ENCODE measurements around the gene RHBDD1.

RHBDD1 gene

GRCh38 chr2:226796012-226796839 lies 39.6 kb upstream of the RHBDD1 start:
- peaks cover 16% of the 10 kb centered on the region; the same call in 1 of the 2 replicates for H3F3A ChIP-seq (ENCODE audit: control insufficient read depth, insufficient read depth)
- peaks cover 79% of the 10 kb centered on the region for H3K79me2 ChIP-seq (ENCODE audit: control insufficient read depth, low read length)
- H3K27me3 ChIP-seq (ENCODE audit: control insufficient read depth, low read length): no peaks in the 10 kb centered on the region
- H3K4me2 ChIP-seq (ENCODE audit: low read length): peak overlapping the region; percentile 89; the same call in 1 of the 2 replicates
- H3K9me3 ChIP-seq (ENCODE audit: control insufficient read depth, insufficient read depth, low read length): no peaks in the 10 kb centered on the region
- 0 out of 2 replicates have a peak, but pooled peaks cover 4% of the 10 kb centered on the region for H4K20me1 ChIP-seq (ENCODE audit: control insufficient read depth, insufficient read depth, low read depth, low read length)
- H3K4me1 ChIP-seq (ENCODE audit: control insufficient read depth, low read length): peaks cover 66% of the 10 kb centered on the region
- no peaks in the 10 kb centered on the region for H3K9me2 ChIP-seq (replicated peaks; ENCODE audit: control insufficient read depth, low read length)
- H3K36me3 ChIP-seq (ENCODE audit: control insufficient read depth, low read length): peaks cover 51% of the 10 kb centered on the region
- H3K4me3 ChIP-seq (ENCODE audit: low read length): no peak overlapping the region
- H3K27ac ChIP-seq (ENCODE audit: low read depth, low read length): no peak overlapping the region
- TF ChIP-seq CTCF (IDR thresholded peaks at IDR 0.05; ENCODE audit: low read depth, low read length, poor library complexity, severe bottlenecking): no peak
- TF ChIP-seq EZH2phosphoT487 (IDR thresholded peaks at IDR 0.05; ENCODE audit: borderline replicate concordance, low read length): no peak

GRCh38 chr2:226796840-226797288 lies 39.0 kb upstream of the RHBDD1 start:
- H3K9me2 ChIP-seq (replicated peaks; ENCODE audit: control insufficient read depth, low read length): no peaks in the 10 kb centered on the region
- 0 out of 2 replicates have a peak, but pooled peaks cover 4% of the 10 kb centered on the region for H4K20me1 ChIP-seq (ENCODE audit: control insufficient read depth, insufficient read depth, low read depth, low read length)
- peaks cover 69% of the 10 kb centered on the region for H3K4me1 ChIP-seq (ENCODE audit: control insufficient read depth, low read length)
- no peak for TF ChIP-seq EZH2phosphoT487 (IDR thresholded peaks at IDR 0.05; ENCODE audit: borderline replicate concordance, low read length)
- peak; percentile 58 for TF ChIP-seq CTCF (IDR thresholded peaks at IDR 0.05; ENCODE audit: low read depth, low read length, poor library complexity, severe bottlenecking)
- no peak overlapping the region for H3K4me3 ChIP-seq (ENCODE audit: low read length)
- peak overlapping the region; percentile 92; the same call in 1 of the 2 replicates for H3K4me2 ChIP-seq (ENCODE audit: low read length)
- H3K27ac ChIP-seq (ENCODE audit: low read depth, low read length): no peak overlapping the region
- no peaks in the 10 kb centered on the region for H3K27me3 ChIP-seq (ENCODE audit: control insufficient read depth, low read length)
- peaks cover 51% of the 10 kb centered on the region for H3K36me3 ChIP-seq (ENCODE audit: control insufficient read depth, low read length)
- H3K9me3 ChIP-seq (ENCODE audit: control insufficient read depth, insufficient read depth, low read length): no peaks in the 10 kb centered on the region
- peaks cover 76% of the 10 kb centered on the region for H3K79me2 ChIP-seq (ENCODE audit: control insufficient read depth, low read length)
- H3F3A ChIP-seq (ENCODE audit: control insufficient read depth, insufficient read depth): peaks cover 17% of the 10 kb centered on the region; the same call in 1 of the 2 replicates

- Histone ChIP-seq H3K4me3 (ENCODE audit: low read length) (peak overlapping the region; percentile 92), H3K27ac (ENCODE audit: low read depth, low read length) (no peak overlapping the region), H3K27me3 (ENCODE audit: control insufficient read depth, low read length) (no peaks in the 10 kb centered on the region), H3K4me2 (ENCODE audit: low read length) (peak overlapping the region; percentile 92), H3K4me1 (ENCODE audit: control insufficient read depth, low read length) (peaks cover 70% of the 10 kb centered on the region), H4K20me1 (ENCODE audit: control insufficient read depth, insufficient read depth, low read depth, low read length) (0 out of 2 replicates have a peak, but pooled peaks cover 4% of the 10 kb centered on the region), H3K9me3 (ENCODE audit: control insufficient read depth, insufficient read depth, low read length) (no peaks in the 10 kb centered on the region), H3K9me2 (replicated peaks; ENCODE audit: control insufficient read depth, low read length) (no peaks in the 10 kb centered on the region), H3K79me2 (ENCODE audit: control insufficient read depth, low read length) (peaks cover 70% of the 10 kb centered on the region), H3K36me3 (ENCODE audit: control insufficient read depth, low read length) (peaks cover 51% of the 10 kb centered on the region), H3F3A (ENCODE audit: control insufficient read depth, insufficient read depth) (peaks cover 19% of the 10 kb centered on the region)
- no peak for TF ChIP-seq EZH2phosphoT487 (IDR thresholded peaks at IDR 0.05; ENCODE audit: borderline replicate concordance, low read length)
- no peak for TF ChIP-seq CTCF (IDR thresholded peaks at IDR 0.05; ENCODE audit: low read depth, low read length, poor library complexity, severe bottlenecking)
Measured at GRCh38 chr2:226797289-226797988, 38.4 kb upstream of the RHBDD1 start.
